GM20000 (cell line): ENCODE measurements around the gene CACNB2.

Experiments used
- DNase-seq: peaks from one replicate; pipeline ENCODE4 v3.0.0; 2012; ENCODE audit warnings: low spot score
- TF ChIP-seq, protein P1 (sequence below): IDR thresholded peaks from 2 replicates; pipeline ENCODE4 v1.5.1; 2012; ENCODE audit warnings: mild to moderate bottlenecking, control low read depth; ENCODE audit errors: extremely low read depth, missing control alignments

Gene CACNB2

DNA sequence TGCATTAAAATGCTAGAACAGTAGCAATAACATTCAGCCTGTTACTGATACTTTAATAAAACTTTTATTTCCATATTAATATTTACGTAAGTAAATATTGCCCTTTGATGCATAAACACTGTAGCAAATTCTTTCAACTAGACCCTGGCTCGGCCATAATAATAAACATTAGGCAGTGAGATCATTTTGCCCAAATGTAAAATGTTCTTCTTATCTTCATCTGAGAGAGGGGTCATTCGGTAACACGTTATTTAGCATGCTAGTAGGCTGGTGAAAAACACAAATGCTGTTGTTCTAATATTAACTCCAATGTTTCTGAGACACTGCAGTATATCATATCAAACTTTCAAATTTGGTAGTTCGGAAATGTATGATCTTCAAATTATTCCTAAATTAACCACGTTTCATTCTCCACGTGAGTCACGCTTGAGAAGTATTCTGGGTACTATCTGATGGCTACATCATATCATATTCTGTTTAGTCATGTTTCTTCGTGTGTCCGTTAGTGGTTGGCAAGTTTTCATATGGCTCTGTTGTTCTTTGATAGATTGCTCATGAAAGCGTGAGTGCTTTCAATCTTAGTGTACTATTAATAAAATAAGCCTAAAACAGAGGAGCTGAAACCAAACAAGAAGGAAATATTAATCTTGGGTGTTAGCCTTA is 365.4 kb downstream of the CACNB2 start:
- DNase-seq, result no peak
- TF ChIP-seq, protein P1, sequence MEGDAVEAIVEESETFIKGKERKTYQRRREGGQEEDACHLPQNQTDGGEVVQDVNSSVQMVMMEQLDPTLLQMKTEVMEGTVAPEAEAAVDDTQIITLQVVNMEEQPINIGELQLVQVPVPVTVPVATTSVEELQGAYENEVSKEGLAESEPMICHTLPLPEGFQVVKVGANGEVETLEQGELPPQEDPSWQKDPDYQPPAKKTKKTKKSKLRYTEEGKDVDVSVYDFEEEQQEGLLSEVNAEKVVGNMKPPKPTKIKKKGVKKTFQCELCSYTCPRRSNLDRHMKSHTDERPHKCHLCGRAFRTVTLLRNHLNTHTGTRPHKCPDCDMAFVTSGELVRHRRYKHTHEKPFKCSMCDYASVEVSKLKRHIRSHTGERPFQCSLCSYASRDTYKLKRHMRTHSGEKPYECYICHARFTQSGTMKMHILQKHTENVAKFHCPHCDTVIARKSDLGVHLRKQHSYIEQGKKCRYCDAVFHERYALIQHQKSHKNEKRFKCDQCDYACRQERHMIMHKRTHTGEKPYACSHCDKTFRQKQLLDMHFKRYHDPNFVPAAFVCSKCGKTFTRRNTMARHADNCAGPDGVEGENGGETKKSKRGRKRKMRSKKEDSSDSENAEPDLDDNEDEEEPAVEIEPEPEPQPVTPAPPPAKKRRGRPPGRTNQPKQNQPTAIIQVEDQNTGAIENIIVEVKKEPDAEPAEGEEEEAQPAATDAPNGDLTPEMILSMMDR, result no peak

DNA sequence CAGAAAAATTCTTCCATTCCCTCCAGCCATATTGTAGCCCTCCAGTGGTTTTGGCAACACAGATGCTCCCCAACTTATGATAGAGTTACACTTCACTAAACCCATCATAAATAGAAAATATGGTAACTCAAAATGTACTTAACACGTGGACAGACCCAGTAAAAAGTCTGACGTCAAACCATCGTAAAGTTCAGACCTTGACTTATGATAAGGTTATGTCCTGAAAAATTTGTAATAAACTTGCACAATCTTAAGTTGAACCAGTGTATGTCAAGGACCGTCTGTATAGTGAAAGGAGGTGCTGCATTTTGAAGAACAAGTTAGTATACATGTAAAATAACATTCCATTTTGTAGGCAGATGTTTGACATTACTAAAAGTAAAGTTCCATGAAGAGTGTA is 368.4 kb downstream of the CACNB2 start:
- TF ChIP-seq, protein P1, result no peak
- DNase-seq, result no peak

DNA sequence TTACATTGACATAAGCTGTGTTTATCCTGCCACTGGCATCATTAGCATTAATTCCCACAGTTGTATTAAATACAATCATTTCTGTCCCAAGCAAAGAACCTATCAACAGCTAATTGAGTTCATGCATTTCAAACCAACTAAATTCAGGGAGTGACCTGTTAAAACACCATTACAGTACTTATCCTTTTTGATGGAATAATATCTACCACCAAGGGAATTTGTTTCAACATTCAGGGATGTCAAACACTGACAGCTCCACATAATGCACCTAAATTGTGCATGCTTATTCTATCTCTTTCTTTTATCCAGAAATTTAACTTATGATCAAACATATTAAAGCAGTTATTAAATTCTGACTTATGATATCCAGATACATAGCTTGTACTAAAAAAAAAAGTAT is 374.3 kb downstream of the CACNB2 start:
- no peak for DNase-seq
- TF ChIP-seq, protein P1, result no peak

DNA sequence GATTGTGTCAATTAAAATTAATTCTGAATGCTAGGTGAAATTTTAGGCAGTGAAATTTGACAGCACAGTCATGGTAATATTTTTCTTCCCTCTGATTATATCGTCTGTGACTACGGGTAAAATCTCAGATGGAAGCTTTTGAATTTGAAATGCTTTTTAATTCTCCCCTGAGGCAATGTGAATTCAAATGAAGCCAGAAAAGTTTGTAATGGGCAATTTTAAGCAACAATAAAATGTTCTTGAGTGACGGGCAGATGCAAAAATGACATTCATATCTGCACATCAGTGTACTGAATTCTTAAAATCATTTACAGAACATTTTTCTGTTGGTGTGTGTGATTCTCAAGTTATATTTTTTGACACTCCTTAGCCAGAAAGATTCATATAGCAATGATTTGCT is 376.6 kb downstream of the CACNB2 start:
- TF ChIP-seq, protein P1, result no peak
- DNase-seq, result no peak

GRCh38 chr10:18523025-18523424 is 382.8 kb downstream of the CACNB2 start:
- DNase-seq, result no peak
- TF ChIP-seq, protein P1, result no peak

- TF ChIP-seq, protein P1, result no peak
- no peak for DNase-seq
Measured at GRCh38 chr10:18523858-18524257, 383.6 kb downstream of the CACNB2 start.

DNA sequence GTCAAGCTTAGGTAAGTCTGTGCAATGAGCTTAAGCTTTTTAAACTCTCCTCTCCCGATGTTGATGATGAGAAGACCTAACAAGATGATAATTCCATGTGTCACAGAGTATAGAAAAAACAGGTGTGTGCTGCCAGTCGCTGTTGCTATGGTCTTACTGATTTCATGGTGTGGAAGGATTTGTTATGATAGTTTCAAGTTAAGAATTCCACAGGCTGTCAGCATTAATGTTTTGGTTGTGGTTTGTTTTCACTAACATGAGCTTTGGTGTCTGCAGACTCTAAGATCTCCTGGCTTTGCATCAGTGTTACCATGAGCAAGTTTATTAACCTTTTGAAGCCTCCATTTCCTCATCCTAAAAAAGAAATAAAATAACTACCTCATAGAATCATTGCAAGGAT is 387.5 kb downstream of the CACNB2 start:
- TF ChIP-seq, protein P1, result no peak
- DNase-seq, result no peak
